ENCODE results near the gene SEMA3D. TPM values are rescaled to one million over a fixed set of nuclear protein-coding genes. Genes with fewer than 3 reads are reported as not detected.

Gene SEMA3D
- total and polyA plus RNA-seq, 9 of the 15 experiments (the other 6 are each of a cell fraction or from before 2014, with no cell fraction given) = 0.01 to 0.10 (median 0.04) TPM; not detected in 1

DNA sequence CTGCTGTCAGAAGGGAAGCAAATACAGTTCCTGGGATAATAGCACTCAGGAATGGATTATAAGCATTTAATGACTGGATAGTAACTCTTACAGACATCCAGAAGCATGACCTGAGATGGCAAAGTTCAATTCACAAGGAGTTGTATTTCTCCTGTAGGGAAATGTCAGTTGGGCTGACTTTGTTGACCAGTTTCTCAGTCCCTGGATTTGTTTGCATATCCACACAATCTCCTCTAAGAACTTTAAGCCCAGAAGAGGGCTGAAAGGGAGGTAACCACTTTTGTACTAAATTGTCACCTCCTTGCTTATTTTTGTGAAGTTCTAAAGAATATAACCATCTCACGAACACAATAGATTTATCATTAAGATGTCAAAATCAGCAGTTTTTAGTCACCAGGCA, 140.3 kb downstream of the SEMA3D start:
- TF ChIP-seq SMARCA4 (IDR thresholded peaks at IDR 0.05) = no peak
- TF ChIP-seq, protein P1, sequence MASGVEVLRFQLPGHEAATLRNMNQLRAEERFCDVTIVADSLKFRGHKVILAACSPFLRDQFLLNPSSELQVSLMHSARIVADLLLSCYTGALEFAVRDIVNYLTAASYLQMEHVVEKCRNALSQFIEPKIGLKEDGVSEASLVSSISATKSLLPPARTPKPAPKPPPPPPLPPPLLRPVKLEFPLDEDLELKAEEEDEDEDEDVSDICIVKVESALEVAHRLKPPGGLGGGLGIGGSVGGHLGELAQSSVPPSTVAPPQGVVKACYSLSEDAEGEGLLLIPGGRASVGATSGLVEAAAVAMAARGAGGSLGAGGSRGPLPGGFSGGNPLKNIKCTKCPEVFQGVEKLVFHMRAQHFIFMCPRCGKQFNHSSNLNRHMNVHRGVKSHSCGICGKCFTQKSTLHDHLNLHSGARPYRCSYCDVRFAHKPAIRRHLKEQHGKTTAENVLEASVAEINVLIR (CRISPR knock-in tag; IDR thresholded peaks at IDR 0.05) = no peak
- no peak for TF ChIP-seq JUND (IDR thresholded peaks at IDR 0.05; ENCODE audit: borderline replicate concordance, low read depth, low read length)
- no peak for TF ChIP-seq JUND (tag; IDR thresholded peaks at IDR 0.05; ENCODE audit: borderline replicate concordance, low read depth, low read length)
- no peak for TF ChIP-seq BACH1 (tag; IDR thresholded peaks at IDR 0.05)
- TF ChIP-seq SRF (CRISPR knock-in tag; IDR thresholded peaks at IDR 0.05) = no peak
- no peak for TF ChIP-seq STAT5A (IDR thresholded peaks at IDR 0.05; ENCODE audit: borderline replicate concordance, low read length)
- no peak for TF ChIP-seq HNRNPLL (IDR thresholded peaks at IDR 0.05; ENCODE audit: low read depth, low read length, poor library complexity, severe bottlenecking)
- TF ChIP-seq TAF7 (tag; IDR thresholded peaks at IDR 0.05) = no peak
- TF ChIP-seq LCOR (CRISPR knock-in tag; IDR thresholded peaks at IDR 0.05) = no peak
- TF ChIP-seq HMGN3 (IDR thresholded peaks at IDR 0.05; ENCODE audit: borderline replicate concordance, extremely low read depth, insufficient read length, low read depth, low read length) = no peak
- no peak for TF ChIP-seq PHF20 (IDR thresholded peaks at IDR 0.05; ENCODE audit: partially characterized antibody)
- TF ChIP-seq, protein P2, sequence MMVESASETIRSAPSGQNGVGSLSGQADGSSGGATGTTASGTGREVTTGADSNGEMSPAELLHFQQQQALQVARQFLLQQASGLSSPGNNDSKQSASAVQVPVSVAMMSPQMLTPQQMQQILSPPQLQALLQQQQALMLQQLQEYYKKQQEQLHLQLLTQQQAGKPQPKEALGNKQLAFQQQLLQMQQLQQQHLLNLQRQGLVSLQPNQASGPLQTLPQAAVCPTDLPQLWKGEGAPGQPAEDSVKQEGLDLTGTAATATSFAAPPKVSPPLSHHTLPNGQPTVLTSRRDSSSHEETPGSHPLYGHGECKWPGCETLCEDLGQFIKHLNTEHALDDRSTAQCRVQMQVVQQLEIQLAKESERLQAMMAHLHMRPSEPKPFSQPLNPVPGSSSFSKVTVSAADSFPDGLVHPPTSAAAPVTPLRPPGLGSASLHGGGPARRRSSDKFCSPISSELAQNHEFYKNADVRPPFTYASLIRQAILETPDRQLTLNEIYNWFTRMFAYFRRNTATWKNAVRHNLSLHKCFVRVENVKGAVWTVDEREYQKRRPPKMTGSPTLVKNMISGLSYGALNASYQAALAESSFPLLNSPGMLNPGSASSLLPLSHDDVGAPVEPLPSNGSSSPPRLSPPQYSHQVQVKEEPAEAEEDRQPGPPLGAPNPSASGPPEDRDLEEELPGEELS (CRISPR knock-in tag; IDR thresholded peaks at IDR 0.05; ENCODE audit: borderline replicate concordance) = no peak
- TF ChIP-seq, protein P3, sequence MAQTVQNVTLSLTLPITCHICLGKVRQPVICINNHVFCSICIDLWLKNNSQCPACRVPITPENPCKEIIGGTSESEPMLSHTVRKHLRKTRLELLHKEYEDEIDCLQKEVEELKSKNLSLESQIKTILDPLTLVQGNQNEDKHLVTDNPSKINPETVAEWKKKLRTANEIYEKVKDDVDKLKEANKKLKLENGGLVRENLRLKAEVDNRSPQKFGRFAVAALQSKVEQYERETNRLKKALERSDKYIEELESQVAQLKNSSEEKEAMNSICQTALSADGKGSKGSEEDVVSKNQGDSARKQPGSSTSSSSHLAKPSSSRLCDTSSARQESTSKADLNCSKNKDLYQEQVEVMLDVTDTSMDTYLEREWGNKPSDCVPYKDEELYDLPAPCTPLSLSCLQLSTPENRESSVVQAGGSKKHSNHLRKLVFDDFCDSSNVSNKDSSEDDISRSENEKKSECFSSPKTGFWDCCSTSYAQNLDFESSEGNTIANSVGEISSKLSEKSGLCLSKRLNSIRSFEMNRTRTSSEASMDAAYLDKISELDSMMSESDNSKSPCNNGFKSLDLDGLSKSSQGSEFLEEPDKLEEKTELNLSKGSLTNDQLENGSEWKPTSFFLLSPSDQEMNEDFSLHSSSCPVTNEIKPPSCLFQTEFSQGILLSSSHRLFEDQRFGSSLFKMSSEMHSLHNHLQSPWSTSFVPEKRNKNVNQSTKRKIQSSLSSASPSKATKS (CRISPR knock-in tag; IDR thresholded peaks at IDR 0.05) = no peak
- TF ChIP-seq MXI1 (IDR thresholded peaks at IDR 0.05; ENCODE audit: low read depth, low read length) = no peak
- no peak for TF ChIP-seq NFRKB (IDR thresholded peaks at IDR 0.05; ENCODE audit: low read depth)
- no peak for TF ChIP-seq TARDBP (IDR thresholded peaks at IDR 0.05)
- no TSS peak for BruUV-seq (replicated peaks)
- WGBS (ENCODE audit: insufficient coverage, low coverage, missing lambda C conversion rate) = 4% methylated on average over 1 of the region's 1 CpG
- DNase-seq (ENCODE audit: extremely low read depth in 1 of 4, low spot score in 3 of 4) = no peak
- ChIA-PET CTCF (ENCODE audit: low intra/inter-chr PET ratio) (no interaction called here), POLR2A (no interaction called here)
- no peaks in the 10 kb centered on the region for H3K27me3 ChIP-seq (ENCODE audit: control insufficient read depth in 2 of 2, insufficient read depth in 2 of 2, low read length in 2 of 2)
- in situ Hi-C loops (cut with MboI) = loop anchor here (10.0 to 25.0 kb wide), 2 partner anchors 508 to 1416 kb away; no protein-coding TSS in a partner anchor
- H3K4me3 ChIP-seq = no peak overlapping the region
- H3K9ac ChIP-seq (ENCODE audit: insufficient read depth in 1 of 2, low read depth in 2 of 2, low read length in 2 of 2) = no peak overlapping the region
- no peaks in the 10 kb centered on the region for H3K9me3 ChIP-seq (replicated peaks; ENCODE audit: control insufficient read depth, insufficient read depth, low read depth, low read length)
- no peak for FAIRE-seq
- H3K4me1 ChIP-seq (replicated peaks in 1 of 2; ENCODE audit: control insufficient read depth in 2 of 2, insufficient read depth in 2 of 2, low read length in 2 of 2) = no peaks in the 10 kb centered on the region
- H3K27ac ChIP-seq (ENCODE audit: extremely low read depth, low read depth, low read length) = no peak overlapping the region
- no peaks in the 10 kb centered on the region for H3K79me2 ChIP-seq (ENCODE audit: control insufficient read depth, insufficient read depth, low read length)
- H3K9me1 ChIP-seq (ENCODE audit: control insufficient read depth, insufficient read depth, low read length) = no peaks in the 10 kb centered on the region
- no peak overlapping the region for H3K4me2 ChIP-seq (ENCODE audit: insufficient read depth, low read length)
- H4K20me1 ChIP-seq (replicated peaks; ENCODE audit: control insufficient read depth, insufficient read depth, low read length) = no peaks in the 10 kb centered on the region
- no peak for ATAC-seq
- no peak overlapping the region for H2AFZ ChIP-seq (ENCODE audit: low read depth, low read length)
- intact Hi-C loops (cut with micrococcal nuclease) = no loop called here
- no peaks in the 10 kb centered on the region for H3K36me3 ChIP-seq (ENCODE audit: control insufficient read depth, insufficient read depth, low read length)

Data from K562 (cell line).